Stimulated activated naive CD8-positive, alpha-beta T cell treated with anti-CD3 and anti-CD28 coated beads, Interleukin-15, Interleukin-2, amounts not matched to agents 100 U/mL and 50 U/mL, for 24 hours (primary cell): ENCODE measurements around the gene TSC22D2.
A peak's percentile ranks its signal among the peaks of the same experiment; 100 is the strongest.

Experiments used
- ATAC-seq: fragments of 150-1000 bp; cut with Tn5 transposase; one replicate; pipeline ENCODE4 v1.10.0; 2021
- DNase-seq: peaks from one replicate; pipeline ENCODE4 v3.0.0; 2021

The TSC22D2 gene

DNA sequence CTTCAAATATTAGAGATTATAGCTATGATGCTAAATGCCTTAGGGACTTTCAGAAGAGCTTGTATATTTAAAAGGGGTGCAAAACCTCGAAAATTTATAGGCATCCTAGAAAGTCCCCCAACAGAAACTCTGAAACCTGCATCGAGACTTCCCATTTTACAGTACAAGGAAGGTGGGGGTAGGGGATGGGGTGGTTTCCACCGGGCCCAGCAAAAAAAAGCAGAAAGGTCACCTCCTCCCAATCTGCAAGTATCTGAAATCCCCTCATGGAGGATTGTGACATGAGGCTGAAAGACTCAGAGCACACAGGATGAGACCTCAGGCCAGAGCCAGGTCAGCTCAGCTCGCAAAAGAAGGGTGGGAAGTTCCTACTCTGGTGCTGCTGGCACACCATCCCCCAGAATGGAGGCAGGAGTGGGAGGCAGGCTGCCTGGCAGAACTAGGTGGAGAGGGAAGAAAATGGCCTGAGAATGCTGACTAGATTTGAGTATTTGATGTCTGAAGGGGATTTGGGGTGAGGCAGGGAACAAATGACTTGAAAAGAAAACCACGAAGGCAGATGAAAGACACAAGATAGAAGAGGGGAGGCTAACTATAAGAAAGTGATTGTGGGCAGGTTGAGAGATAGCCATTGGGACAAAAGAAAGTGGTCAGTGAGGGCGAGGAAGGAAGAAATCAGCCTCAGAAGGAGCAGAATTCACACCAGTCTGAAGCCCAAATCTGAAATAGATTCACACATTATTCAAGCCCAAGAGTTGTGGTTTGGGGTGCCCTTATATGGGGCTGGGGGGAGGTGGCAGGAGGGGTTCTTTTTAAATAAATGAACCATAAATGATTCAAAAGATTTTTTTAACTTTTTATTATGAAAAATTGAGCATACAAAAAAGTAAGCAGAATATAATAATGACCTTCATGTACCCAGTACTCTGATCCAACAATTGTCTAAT, 22.5 kb upstream of the TSC22D2 start:
- DNase-seq (peak; percentile 47), ATAC-seq (peak; percentile 77)

DNA sequence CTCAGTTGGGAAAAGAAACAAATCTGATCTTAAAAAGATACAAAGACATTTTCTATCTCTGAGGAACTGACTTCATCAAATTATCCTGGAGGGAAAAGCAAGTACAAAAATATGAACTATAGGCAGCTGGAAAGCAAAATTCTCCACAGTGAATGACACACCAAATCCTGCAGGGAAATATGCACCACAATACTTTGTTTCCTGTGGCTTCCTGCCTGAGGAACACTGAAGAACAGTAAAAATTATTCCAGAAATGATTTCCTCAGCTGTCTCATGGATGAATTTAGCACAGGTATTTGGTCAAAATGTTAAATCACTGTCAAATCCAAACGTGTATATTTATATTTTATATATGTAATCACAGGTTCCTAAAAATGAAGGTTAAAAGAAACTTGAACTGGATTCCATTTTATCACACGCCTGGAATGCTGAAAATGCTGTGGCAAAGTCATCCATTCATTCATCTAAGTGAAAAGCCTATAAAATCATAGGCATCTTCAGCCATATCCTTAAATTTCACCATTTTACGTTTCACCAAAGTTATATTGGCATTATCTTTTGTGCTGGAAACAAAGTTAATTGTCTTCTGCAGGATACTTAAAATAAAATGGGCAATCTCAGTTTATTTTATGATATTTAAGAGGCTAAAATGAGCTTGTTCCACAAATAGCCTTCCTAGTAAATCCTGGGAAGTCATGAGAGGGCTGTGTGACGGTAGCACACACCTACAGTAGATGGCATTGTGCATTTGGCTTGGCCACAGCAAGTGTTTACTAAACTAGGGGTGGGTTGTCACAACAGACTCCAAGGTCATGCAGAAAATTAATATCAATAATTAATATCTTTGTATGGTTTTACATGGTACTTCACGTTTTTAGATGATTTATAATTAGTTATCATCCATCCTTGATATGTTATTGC, 19.3 kb upstream of the TSC22D2 start:
- ATAC-seq, result no peak
- DNase-seq, result no peak

GRCh38 chr3:150390087-150390486, 18.0 kb upstream of the TSC22D2 start:
- ATAC-seq (no peak), DNase-seq (no peak)

- DNase-seq (no peak), ATAC-seq (no peak)
Observed at GRCh38 chr3:150391161-150391560, 16.9 kb upstream of the TSC22D2 start.

GRCh38 chr3:150393745-150394144, 14.4 kb upstream of the TSC22D2 start:
- ATAC-seq, result no peak
- DNase-seq, result no peak

DNA sequence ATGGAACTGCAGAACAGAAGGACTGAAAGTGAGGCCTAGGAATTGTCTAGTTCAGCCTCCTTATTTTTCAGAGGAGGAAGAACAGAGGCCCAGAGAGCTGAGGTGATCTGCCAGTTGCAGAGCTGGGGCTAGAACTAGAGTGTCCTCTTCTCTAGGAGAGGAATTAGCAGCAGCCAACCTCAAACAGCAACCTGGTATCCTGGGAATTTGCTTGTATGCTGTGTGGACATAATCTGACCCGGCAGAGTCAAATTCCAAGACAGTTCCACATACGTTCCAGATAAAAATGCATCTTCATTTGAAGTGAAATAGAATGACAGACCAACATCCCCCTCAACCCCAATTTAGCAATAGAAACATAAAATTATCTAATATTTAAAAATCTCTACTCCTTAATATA, 13.5 kb upstream of the TSC22D2 start:
- ATAC-seq (no peak), DNase-seq (no peak)

GRCh38 chr3:150396491-150396890, 11.6 kb upstream of the TSC22D2 start:
- ATAC-seq (no peak), DNase-seq (no peak)

DNA sequence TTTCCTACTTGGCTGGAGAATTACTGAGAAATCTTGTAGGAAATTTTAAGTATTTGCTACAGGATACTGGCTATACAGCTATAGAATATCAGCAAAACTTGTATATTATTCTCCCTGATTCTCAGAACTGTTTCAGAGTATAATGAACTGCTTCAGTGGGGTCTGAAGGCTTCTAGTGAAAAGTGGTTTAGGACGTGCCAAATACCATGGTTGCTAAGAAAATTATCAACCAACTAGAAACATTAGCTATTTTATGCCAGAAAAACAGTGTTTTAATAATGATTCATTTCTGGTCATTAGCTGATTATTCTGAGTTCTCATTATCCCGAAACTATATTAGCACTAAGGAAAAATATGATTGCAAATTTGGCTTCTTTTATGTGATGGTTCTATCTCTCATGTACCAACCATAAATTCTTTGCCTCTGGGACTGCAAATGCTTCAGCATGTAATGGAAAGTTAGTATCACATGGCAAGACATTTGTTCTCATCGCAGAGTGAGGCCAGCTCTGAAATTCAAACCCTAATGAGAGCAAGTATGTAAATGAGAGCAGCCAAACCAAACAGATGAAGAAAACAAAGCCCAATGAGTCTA, 11.0 kb upstream of the TSC22D2 start:
- DNase-seq (no peak), ATAC-seq (no peak)

GRCh38 chr3:150399060-150399459, 9.0 kb upstream of the TSC22D2 start:
- DNase-seq (no peak), ATAC-seq (no peak)

DNA sequence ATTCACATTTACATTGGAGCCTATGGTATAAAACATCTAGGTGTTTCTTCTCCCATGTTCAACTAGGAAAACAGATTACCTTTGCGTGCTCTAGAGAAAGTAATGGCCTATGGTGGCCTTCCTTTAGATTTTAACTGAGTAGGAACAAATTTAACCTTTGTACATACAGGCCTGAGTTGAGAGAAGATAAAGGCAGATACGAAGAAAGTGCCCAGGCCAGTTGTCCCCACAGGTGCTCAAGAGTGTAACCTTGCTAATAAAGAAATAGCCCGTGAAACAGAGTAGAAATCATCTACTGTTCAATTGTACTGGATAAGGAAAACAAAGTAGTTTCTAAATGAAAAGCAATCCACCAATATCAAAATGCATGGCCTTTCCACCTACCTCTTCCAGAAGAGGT, 6.8 kb upstream of the TSC22D2 start:
- ATAC-seq, result no peak

DNA sequence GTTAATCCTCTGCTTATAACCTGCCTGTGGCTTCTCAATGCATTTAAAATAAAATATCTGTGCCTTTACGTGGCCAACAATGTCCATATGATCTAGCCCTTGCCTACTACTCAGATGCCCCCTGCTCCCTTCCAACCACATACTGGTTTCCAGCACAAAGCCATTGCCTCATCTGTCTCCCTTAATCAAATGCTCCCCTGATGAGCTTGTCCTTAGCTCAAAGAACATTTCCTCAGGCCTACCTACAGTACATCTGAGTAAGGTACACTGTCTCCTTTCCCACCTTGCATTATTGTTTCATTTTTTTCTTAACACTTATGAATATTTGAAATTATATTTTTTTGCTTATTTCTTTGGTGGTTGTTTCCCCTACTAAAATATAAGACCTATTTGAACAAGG, 5.9 kb upstream of the TSC22D2 start:
- ATAC-seq, result no peak
- DNase-seq, result no peak

More for the DNA sequence above, 6.8 kb upstream of the TSC22D2 start:
- DNase-seq, result no peak

- no peak for DNase-seq
- no peak for ATAC-seq
Observed at GRCh38 chr3:150404023-150404422, 4.1 kb upstream of the TSC22D2 start.

DNA sequence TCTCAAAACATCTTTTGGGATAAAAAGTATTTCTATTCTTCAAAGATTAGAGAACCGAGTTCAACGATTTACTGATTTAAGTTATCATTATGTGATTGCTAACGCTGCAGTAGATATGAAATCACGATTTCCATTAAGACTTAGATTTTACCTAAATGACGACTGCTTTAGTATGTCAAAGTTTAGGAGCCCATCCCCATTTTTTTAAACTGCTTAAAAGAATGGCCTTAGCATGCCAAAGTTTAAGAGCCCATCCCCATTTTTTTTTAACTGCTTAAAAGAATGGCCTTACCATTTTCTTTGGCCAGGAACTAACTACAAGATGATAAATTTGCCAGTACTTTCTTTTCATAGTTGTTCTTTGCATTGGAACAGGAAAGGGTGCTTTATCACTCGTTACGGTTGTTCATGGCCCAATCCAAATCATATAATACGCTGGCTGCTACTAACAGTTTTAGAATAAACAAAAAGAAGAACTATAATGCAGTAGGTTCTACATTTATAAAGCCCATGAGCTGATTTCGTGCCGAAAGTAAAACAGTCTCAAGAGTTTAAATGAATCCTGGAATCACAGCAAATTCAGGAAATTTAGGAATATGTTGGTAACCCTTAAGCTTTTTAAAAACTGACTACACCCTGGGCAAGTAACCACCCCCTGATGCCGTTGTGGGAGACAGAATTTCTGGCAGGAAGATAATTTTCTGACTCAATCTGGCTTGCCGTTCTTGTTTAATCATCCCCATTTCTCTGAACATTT, 869 bp upstream of the TSC22D2 start:
- no peak for ATAC-seq
- no peak for DNase-seq

- peak; percentile 12 for DNase-seq
- ATAC-seq, result no peak
Observed at GRCh38 chr3:150407808-150408220, 284 bp upstream of the TSC22D2 start.

GRCh38 chr3:150409125-150409511, 1.0 kb downstream of the TSC22D2 start:
- no peak for DNase-seq
- ATAC-seq, result no peak

DNA sequence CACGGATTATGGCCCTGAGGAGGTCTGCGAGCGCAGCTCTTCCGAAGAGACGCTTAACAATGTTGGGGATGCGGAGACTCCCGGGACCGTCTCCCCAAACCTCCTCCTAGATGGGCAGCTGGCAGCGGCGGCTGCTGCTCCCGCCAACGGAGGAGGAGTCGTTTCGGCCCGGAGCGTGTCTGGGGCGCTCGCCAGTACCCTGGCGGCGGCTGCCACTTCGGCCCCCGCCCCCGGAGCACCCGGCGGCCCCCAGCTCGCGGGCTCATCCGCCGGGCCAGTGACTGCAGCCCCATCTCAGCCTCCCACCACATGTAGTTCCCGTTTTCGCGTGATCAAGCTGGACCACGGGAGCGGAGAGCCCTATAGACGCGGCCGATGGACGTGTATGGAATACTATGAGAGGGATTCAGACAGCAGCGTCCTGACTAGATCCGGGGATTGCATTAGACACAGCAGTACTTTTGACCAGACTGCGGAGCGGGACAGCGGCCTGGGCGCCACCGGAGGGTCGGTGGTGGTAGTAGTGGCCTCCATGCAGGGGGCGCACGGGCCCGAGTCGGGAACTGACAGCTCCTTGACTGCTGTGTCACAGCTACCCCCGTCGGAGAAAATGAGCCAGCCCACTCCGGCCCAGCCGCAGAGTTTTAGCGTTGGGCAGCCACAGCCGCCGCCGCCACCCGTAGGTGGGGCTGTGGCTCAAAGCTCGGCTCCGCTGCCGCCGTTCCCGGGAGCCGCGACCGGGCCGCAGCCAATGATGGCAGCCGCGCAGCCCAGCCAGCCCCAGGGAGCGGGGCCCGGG, 1.6 kb downstream of the TSC22D2 start:
- DNase-seq, result peak; percentile 80
- peak; percentile 34 for ATAC-seq

DNA sequence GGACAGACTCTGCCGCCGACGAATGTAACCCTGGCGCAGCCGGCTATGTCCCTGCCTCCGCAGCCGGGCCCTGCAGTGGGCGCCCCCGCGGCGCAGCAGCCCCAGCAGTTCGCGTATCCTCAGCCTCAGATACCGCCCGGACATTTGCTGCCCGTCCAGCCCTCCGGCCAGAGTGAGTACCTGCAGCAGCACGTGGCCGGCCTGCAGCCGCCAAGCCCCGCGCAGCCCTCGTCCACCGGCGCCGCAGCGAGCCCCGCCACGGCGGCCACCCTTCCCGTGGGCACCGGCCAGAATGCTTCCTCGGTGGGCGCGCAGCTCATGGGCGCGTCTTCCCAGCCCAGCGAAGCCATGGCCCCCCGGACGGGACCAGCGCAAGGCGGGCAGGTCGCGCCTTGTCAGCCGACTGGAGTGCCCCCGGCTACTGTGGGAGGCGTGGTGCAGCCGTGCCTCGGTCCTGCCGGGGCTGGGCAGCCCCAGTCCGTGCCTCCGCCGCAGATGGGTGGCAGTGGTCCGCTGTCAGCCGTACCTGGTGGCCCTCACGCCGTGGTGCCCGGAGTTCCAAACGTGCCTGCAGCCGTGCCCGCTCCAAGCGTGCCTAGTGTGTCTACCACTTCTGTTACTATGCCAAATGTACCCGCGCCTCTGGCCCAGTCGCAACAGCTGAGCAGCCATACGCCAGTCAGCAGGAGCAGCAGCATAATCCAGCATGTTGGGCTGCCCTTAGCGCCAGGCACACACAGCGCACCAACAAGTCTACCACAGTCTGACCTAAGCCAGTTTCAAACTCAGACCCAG, 2.4 kb downstream of the TSC22D2 start:
- ATAC-seq (no peak), DNase-seq (peak; percentile 40)

DNA sequence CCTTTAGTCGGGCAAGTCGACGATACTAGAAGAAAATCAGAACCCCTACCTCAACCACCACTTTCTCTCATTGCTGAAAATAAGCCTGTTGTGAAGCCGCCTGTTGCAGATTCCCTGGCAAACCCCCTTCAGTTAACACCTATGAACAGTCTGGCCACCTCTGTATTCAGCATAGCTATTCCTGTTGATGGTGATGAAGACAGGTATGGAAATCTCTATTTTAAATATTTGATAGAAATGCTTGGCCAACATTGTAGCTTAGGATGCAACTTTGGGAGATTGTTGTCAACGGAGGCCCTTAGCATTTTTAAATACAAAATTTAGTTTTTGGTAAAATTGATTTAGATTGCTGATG, 3.0 kb downstream of the TSC22D2 start:
- ATAC-seq (no peak), DNase-seq (no peak)

DNA sequence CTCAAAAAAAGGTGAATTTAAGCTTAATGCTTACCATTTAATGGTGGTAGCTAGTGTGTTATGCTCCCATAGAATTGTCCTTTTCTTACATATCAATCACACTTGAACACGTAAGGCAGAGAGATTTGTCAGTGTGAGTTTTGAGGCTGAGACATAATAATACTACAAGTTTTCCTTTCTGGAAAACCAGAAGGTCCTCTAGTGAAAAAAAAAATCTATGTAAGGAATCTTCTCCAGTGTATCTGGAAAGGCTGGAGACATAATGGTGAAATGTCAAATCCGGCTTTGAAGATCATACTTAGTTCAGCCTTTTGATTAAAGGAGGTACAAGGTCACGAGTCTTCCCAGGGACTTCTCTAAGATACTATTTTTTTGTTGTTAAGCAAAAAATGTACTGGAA, 3.4 kb downstream of the TSC22D2 start:
- ATAC-seq, result no peak
- DNase-seq, result no peak

GRCh38 chr3:150411976-150412375, 3.9 kb downstream of the TSC22D2 start:
- DNase-seq (no peak), ATAC-seq (no peak)
